ENCODE measurements around the gene PLD3.

Gene PLD3

GRCh38 chr19:40414542-40415535 is 66.3 kb downstream of the PLD3 start:
- DNase-seq (ENCODE audit: extremely low read depth, insufficient read length) = no peak
- no peak for TF ChIP-seq CTCF (IDR thresholded peaks at IDR 0.05; ENCODE audit: insufficient read depth, low read length, poor library complexity, severe bottlenecking)
- no peaks in the 10 kb centered on the region for H3K27me3 ChIP-seq (replicated peaks; ENCODE audit: control insufficient read depth, insufficient read depth, low read length)
- no peaks in the 10 kb centered on the region for H3K36me3 ChIP-seq (ENCODE audit: control insufficient read depth, insufficient read depth, low read length)
- no peak overlapping the region for H3K4me3 ChIP-seq (replicated peaks; ENCODE audit: low read depth, low read length)

GRCh38 chr19:40415768-40416167 is 67.3 kb downstream of the PLD3 start:
- no peak for TF ChIP-seq CTCF (IDR thresholded peaks at IDR 0.05; ENCODE audit: insufficient read depth, low read length, poor library complexity, severe bottlenecking)
- Histone ChIP-seq H3K36me3 (ENCODE audit: control insufficient read depth, insufficient read depth, low read length) (no peaks in the 10 kb centered on the region), H3K27me3 (replicated peaks; ENCODE audit: control insufficient read depth, insufficient read depth, low read length) (no peaks in the 10 kb centered on the region), H3K4me3 (replicated peaks; ENCODE audit: low read depth, low read length) (no peak overlapping the region)
- no peak for DNase-seq (ENCODE audit: extremely low read depth, insufficient read length)

- Histone ChIP-seq H3K4me3 (replicated peaks; ENCODE audit: low read depth, low read length) (no peak overlapping the region), H3K27me3 (replicated peaks; ENCODE audit: control insufficient read depth, insufficient read depth, low read length) (no peaks in the 10 kb centered on the region), H3K36me3 (ENCODE audit: control insufficient read depth, insufficient read depth, low read length) (no peaks in the 10 kb centered on the region)
- TF ChIP-seq CTCF (IDR thresholded peaks at IDR 0.05; ENCODE audit: insufficient read depth, low read length, poor library complexity, severe bottlenecking) = no peak
- DNase-seq (ENCODE audit: extremely low read depth, insufficient read length) = peak; percentile 67
Observed at GRCh38 chr19:40416918-40417642, 68.6 kb downstream of the PLD3 start.

- no peak for TF ChIP-seq CTCF (IDR thresholded peaks at IDR 0.05; ENCODE audit: insufficient read depth, low read length, poor library complexity, severe bottlenecking)
- no peak for DNase-seq (ENCODE audit: extremely low read depth, insufficient read length)
- Histone ChIP-seq H3K4me3 (replicated peaks; ENCODE audit: low read depth, low read length) (no peak overlapping the region), H3K36me3 (ENCODE audit: control insufficient read depth, insufficient read depth, low read length) (peaks cover 3% of the 10 kb centered on the region), H3K27me3 (replicated peaks; ENCODE audit: control insufficient read depth, insufficient read depth, low read length) (no peaks in the 10 kb centered on the region)
Observed at GRCh38 chr19:40417643-40417981, 69.1 kb downstream of the PLD3 start.

- H3K36me3 ChIP-seq (ENCODE audit: control insufficient read depth, insufficient read depth, low read length) = peaks cover 5% of the 10 kb centered on the region
- H3K27me3 ChIP-seq (replicated peaks; ENCODE audit: control insufficient read depth, insufficient read depth, low read length) = no peaks in the 10 kb centered on the region
- no peak overlapping the region for H3K4me3 ChIP-seq (replicated peaks; ENCODE audit: low read depth, low read length)
- no peak for DNase-seq (ENCODE audit: extremely low read depth, insufficient read length)
- no peak for TF ChIP-seq CTCF (IDR thresholded peaks at IDR 0.05; ENCODE audit: insufficient read depth, low read length, poor library complexity, severe bottlenecking)
Observed at GRCh38 chr19:40418040-40418439, 69.5 kb downstream of the PLD3 start.
